WTC11 (cell line): ENCODE measurements around the gene DPP4.

Experiments
- ATF1 ChIP-seq: sonication (generic); formaldehyde crosslinking; IDR thresholded peaks from 2 replicates; pipeline ENCODE4 v1.8.1; 2023; ENCODE audit warnings: mild to moderate bottlenecking, moderate library complexity, missing genetic modification reagents
- CBFB ChIP-seq: sonication (generic); formaldehyde crosslinking; IDR thresholded peaks from 2 replicates; pipeline ENCODE4 v1.8.1; 2022; ENCODE audit warnings: mild to moderate bottlenecking, low read depth, missing genetic modification reagents
- CTCF ChIP-seq: fragments of 200-600 bp; IDR thresholded peaks from 2 replicates; pipeline ENCODE4 v1.8.0; 2022; ENCODE audit warnings: antibody characterized with exemption
- MXD4 ChIP-seq: fragments of 250-450 bp; sonication (Bioruptor Pico); IDR thresholded peaks from 2 replicates; pipeline ENCODE4 v1.8.0; 2021; ENCODE audit warnings: mild to moderate bottlenecking, moderate library complexity, borderline replicate concordance
- NFE2L1 ChIP-seq: sonication (generic); formaldehyde crosslinking; IDR thresholded peaks from 2 replicates; pipeline ENCODE4 v1.8.1; 2023; ENCODE audit warnings: missing genetic modification reagents
- OVOL2 ChIP-seq: fragments of 250-450 bp; sonication (Bioruptor Pico); IDR thresholded peaks from 2 replicates; pipeline ENCODE4 v1.9.0; 2021; ENCODE audit warnings: mild to moderate bottlenecking, borderline replicate concordance
- SP1 ChIP-seq: sonication (generic); formaldehyde crosslinking; conservative IDR thresholded peaks from 2 replicates; pipeline ENCODE4 v1.8.1; 2022; ENCODE audit warnings: missing genetic modification reagents
- USF2 ChIP-seq: sonication (generic); formaldehyde crosslinking; IDR thresholded peaks from 2 replicates; pipeline ENCODE4 v1.8.1; 2023; ENCODE audit warnings: mild to moderate bottlenecking, missing genetic modification reagents, moderate library complexity
- ZNF219 ChIP-seq: sonication (generic); formaldehyde crosslinking; IDR thresholded peaks from 2 replicates; pipeline ENCODE4 v1.8.0; 2023; ENCODE audit warnings: missing genetic modification reagents, mild to moderate bottlenecking, borderline replicate concordance

GRCh38 chr2:162037886-162038285 is 36.1 kb downstream of the DPP4 start:
- no peak for TF ChIP-seq CTCF
- no peak for TF ChIP-seq MXD4 (CRISPR knock-in tag)
- no peak for TF ChIP-seq ATF1
- no peak for TF ChIP-seq NFE2L1 (CRISPR knock-in tag)
- TF ChIP-seq USF2 (CRISPR knock-in tag): no peak
- TF ChIP-seq CBFB (CRISPR knock-in tag): no peak
- no peak for TF ChIP-seq SP1 (CRISPR knock-in tag)
- TF ChIP-seq ZNF219 (CRISPR knock-in tag): no peak
- no peak for TF ChIP-seq OVOL2 (CRISPR knock-in tag)
